CD4-positive, alpha-beta T cell treated with Interleukin-6 for 4 hours (primary cell): ENCODE results near the gene DIPK2B.

ENCODE experiments used
- DNase-seq: peaks from one replicate; pipeline ENCODE4 v3.0.0-alpha.2; 2020; ENCODE audit warnings: mixed read lengths

The DIPK2B gene, protein sequence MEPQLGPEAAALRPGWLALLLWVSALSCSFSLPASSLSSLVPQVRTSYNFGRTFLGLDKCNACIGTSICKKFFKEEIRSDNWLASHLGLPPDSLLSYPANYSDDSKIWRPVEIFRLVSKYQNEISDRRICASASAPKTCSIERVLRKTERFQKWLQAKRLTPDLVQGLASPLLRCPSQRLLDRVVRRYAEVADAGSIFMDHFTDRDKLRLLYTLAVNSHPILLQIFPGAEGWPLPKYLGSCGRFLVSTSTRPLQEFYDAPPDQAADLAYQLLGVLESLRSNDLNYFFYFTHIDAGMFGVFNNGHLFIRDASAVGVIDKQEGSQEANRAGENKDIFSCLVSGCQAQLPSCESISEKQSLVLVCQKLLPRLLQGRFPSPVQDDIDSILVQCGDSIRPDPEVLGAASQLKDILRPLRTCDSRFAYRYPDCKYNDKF

DNA sequence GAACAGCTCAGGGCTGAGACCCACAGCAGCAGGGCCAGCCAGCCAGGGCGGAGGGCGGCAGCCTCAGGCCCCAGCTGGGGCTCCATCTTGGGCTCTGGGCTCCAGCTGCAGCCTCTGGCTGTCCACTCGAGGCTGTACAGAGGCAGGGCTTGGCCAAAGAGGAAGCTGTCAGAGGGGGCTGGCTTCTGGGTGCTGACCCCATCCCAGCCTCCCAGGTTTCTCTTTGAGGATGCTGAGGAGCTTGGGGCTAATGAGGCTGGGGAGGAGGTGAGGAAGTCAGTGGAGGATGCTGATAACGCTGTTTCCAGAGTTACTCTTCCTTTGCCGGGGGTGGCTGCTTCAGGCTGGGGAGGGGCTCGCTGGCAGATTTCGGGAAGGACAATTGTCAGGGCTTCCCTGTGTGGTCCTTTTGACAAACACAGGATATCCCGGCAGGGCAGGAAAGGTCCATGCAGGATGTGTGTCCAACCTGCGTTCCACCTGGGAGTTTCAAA is at the start of gene DIPK2B:
TSS of gene DIPK2B (minus strand) at position 136 of the 494 bp plus-strand sequence. CDS start at position 86, 50 bp downstream.
- no peak for DNase-seq

DNA sequence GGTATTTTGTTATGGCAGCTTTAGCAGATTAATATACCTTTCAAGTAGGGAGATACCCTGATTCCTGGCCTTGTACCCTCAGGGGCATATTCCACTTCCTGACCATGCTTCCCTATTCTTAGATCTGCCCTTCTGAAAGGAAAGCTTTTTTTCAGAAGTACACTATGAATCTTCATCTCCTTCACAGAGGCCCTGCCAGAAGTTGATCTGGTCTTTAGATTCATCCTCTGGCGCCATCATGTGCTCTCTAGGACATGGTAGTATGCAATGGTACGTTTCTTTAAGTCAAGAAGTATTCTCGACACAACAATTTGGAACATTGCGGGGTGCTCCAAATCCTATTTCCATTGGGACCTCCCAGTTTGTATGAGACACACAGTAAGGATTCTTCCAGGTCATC is 39.6 kb upstream of the DIPK2B start:
- no peak for DNase-seq

DNA sequence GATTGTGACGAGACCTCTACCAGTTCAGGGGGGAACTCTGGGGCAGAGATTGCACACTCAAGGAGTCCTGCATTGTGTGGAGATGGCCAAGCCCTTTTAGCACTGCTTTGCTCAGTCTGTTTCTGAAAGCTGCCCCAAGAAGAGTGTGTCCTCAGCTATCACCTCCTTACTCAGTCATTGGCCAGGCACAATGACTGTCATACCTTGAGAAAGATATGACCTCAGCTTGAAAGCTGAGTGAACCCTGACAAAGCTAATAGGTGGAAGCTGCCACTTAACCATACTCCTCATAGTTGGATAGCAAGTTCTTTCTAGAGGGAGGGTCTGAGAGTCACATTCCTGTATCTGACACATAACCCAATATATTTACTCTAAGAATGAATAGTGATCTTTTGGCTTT is 37.8 kb upstream of the DIPK2B start:
- DNase-seq: no peak

DNA sequence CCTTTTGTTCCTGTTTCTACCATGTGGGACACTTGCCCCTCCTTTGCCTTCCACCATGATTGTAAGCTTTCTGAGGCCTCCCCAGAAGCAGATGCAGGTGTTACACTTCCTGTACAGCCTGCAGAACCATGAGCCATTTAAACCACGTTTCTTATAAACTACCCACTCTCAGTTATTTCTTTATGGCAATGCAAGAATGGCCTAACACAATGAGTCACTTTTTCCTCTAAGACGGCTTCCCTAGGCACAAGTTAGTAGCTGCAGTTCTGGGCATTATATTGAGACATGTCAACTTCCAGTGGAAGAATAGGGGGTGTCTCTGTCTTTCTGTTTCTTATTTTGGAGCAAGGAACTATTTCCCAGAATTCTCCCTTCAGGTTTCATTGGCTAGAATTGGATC is 32.9 kb upstream of the DIPK2B start:
- DNase-seq: no peak

DNA sequence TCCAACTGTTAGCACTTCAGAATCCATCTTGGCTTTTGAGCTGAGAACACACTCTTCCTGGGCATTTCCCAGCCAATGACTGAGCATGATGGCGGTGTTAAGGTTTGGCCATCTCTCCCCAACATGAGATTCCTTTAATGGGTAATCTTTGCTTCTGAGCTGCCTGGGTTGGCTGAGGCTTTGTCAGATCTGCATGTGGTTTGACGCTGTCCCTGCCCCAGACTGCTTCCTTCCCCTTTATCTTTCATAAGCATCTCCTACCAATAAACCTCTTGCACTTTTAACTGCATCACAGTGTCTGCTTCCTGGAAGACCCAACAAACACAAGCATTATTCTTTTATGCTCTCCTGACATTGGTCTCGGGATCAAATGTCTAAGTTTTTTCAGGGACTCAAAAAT is 31.5 kb upstream of the DIPK2B start:
- peak; percentile 14 for DNase-seq

DNA sequence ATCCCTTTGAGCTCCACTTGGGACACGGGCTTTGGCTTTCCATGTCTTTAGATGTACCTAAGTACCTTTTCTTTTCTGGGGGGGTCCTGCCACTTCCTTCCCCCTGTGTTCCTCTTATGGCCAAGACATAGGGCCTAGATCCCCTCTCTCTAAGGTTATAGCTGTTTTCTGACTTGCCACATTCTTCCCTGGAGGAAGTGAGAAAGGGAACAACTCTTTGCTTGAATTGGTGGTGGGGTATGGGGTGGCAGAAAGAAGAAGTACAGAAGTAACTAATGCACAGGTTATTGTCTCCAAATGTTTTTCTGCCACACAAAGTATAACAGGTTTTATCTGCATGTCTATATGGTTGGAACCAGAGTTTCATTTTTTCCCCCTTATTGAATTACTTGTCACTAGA is 29.7 kb upstream of the DIPK2B start:
- no peak for DNase-seq

DNA sequence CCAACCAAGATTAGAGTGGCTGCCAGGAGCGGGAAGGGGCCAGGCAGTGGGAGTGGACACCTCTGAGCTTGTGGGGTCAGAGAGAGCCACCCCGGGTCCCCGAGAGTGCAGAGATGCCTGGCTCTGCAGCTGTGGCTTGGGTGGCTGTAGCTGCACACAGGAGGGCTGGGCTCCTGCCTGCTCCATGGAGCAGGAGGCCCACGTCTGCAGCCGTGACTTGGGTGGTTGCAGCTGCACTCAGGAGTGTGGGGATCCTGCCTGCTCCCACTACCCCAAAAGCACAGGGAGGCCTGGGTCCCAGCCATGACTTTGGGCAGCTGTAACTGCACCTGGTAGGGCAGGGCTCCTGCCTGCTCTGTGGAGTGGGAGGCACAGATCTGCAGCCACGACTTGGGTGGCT is 28.7 kb upstream of the DIPK2B start:
- no peak for DNase-seq

DNA sequence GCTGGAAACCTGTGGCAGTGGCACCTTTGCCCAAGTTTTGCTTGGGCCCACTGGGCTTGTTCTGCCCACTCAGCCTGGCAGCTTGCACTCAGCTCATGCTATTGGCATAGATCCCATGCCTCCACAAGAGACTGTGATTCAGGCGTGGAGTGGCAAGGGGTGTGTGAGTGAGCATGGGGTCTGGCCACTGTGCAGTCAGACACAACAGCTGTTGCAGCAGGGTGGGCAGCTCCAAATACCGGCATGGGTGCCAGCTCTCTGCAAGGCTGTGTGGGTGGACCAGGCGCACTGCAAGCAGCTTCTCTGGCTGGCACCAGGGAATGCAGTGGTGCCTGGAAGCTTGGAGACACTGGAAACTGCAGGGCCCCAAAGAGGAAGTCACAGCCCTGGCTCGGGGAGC is 27.4 kb upstream of the DIPK2B start:
- no peak for DNase-seq

DNA sequence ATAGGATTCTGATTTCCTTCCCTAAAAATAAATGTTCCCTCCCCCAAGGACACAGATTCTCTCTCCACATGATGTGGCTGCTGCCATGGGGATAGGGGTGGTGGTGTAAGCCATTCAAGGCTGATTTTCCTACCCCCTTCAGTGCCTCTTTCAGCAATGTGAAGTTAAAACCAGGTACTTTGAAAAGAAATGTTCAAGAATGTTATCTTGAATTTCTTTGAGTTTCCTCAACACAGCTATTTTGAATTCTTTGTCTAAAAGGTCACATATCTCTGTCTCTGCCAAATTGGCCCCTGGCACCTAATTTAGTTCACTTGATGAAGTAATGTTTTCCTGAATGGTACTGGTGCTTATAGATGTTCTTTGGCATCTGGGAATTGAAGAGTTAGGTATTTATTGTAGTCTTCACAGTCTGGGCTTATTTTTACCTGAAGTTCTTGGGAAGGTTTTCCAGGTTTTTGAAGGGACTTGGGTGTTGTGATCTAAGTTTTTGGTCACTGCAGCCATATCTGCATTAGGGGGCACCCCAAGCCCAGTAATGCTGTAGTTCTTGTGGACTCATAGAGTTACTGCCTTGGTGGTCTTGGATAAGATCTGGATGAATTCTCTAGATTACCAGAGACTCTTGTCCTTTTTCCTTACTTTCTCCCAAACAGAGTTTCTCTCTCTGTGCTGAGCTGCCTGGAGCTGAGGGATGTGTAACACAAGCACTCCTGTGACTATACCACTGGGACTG is 7.6 kb upstream of the DIPK2B start:
- DNase-seq: no peak

DNA sequence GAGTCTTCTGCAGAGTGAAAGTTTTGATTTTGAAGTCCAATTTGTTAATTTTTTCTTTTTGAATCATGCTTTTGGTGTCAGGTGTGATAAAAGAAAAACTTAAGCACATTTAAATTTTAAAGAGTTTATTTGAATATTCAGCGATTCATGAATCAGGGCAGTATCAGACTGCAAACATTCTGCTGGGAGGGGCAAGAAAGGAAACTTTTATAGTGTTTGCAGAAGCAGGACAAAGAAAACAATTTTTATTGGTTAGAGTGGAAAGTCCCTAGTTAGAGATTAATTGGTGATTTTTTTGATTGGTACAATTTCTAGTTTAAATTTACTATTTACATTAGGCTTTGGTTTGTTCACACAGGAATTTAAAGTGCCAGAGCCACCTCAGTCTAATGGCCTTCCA is 1.5 kb upstream of the DIPK2B start:
- no peak for DNase-seq

DNA sequence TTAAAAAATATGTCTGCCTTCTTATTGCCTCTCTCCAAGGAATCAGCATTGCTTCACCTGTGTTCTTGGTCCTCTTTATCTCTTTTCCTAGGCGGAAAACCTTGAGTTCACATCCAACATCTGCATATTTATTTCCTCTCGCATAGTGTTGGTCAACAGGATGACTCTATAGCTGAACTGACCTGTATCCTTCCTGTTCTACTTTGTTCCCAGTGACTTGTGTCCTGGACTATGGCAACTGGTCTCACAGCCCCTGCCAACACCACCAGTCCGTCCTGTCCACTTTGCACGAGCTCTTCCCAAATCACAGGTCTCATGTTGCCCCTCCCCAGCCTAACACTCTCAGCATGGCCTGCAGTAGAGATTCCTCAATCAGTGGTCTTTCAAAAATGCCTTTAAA is 2.0 kb downstream of the DIPK2B start:
- DNase-seq: no peak

DNA sequence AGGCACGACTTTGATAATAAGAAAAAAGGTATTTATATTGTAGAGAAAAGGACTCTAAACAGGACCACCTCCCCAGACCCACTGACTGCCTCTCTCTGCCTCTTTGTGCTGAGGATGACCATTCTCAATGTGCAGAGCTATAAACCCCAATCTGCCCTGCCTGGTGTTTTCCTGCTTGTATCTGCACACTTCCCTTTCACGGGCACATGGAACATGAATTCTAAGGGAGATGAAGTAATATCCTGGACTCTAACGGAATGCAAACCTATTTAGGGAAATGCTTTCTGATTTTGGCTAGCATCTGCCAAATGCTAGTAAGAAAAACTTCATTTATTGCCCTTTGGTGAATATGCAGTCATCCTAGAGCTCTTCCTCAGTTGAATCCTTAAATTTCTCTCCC is 2.4 kb downstream of the DIPK2B start:
- no peak for DNase-seq

DNA sequence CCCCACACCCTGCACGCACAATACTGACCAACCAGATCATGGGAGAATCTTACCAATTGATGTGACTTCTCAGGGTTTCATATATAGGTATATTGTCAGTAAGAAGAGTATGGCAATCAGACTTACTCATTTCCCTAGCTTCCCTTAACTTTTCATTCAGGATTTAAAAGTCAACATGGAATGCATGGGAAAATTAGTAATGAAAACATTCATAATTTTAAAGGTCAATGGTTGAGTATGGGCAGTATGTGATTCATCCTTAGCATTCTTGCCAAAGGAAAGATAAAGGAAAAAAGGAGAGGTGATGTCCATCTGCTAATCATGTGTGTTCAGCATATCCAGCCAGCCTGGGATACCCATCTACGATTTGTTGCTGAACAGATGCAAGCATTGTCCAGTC is 4.0 kb downstream of the DIPK2B start:
- no peak for DNase-seq

DNA sequence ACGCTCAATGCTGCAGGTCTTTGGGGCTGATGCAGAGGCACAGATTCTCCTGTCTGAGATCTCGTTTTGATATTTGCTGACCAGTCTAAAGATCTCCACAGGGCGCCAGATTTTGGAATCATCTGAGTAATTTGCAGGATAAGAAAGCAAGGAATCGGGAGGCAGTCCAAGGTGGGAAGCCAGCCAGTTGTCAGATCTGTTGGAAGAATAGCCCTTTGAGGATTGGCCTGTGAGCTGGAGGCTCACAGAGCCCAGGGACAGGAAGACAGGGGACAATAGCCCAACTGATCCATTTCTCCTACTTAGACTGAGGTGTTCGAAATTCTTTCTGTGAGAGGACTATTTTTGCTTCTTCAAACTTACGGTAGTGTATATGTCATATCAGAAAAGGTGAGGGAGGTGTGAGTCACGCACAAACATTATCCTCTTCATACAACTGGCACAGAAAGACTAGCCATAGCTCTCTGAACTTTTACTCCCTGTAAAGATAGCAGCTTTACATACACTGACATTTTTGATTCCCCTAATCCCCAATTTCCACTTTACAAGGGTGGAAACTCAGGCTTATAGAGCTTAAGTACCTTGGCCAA is 8.8 kb downstream of the DIPK2B start:
- DNase-seq: no peak

DNA sequence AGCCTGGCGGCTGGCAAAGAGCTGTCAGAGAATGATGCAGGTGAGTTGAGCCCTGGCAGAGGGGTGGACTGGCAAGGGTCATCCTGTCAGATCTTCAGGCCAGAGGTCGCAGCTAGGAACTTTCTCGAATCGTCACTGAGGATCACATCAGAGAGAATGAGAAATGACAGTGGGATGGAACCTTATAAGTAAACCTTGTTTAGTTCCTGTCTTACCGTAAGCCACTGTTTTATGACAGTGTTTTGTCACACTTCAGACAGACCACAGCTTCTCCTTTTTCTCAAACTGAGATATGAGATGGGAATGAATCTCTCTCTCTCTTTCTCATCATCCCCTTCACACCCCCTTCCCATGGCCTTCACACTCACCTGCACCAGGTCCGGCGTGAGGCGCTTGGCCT is 9.3 kb downstream of the DIPK2B start:
- no peak for DNase-seq

DNA sequence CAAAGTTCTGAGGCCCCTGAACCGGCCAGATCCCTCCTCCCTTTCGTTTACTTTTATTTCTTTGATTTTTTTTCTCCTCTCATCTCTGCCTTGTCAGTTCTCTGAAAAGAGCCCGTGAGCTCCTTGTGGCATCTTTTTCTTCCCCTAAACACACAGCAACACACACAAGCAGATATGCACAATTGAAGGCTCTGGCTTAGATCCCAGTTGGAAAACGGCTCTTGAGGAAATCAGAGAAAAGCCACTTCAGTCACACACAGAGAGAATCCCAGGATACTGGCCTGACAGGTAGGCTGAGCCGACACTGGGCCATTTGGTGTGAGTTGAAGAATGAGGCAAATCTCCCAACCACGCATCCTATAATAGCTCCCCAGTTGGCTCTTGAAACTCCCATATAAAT is 12.9 kb downstream of the DIPK2B start:
- DNase-seq: no peak

DNA sequence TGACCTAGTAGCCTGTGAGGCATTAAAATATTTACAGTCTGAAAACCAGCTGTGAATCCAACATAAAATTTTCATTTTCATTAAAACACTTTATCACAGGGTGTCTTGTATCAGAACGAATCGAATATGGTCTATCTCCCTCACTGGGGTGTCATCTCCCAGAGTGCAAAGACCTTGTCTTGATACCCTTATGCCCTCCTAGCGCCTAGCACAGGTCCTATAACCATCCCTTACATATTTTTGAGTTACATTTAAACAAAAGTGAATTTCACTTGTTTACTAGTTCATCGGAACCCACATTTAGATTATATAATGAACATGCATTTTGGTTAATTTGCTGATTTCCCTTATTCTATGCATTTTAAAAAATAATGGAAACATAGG is 14.0 kb downstream of the DIPK2B start:
- DNase-seq: no peak

DNA sequence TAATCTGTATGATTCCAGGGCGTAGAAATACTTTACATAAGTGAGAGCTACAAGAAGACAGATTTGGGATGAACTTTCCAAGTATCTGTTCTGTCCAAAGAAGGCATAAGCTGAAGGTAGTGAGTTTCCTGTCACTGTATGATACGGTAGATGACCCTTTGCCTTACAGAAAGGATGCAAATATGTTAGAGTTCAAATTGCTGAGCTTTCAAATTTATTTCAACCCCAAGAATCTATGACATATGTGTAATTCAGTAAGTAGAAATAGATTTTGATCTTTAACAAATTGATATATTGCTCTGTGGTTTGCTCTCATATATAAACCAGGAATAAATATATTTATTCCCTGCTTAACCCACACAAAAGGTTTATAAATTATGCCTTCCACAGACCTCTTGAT is 16.5 kb downstream of the DIPK2B start:
- DNase-seq: no peak

DNA sequence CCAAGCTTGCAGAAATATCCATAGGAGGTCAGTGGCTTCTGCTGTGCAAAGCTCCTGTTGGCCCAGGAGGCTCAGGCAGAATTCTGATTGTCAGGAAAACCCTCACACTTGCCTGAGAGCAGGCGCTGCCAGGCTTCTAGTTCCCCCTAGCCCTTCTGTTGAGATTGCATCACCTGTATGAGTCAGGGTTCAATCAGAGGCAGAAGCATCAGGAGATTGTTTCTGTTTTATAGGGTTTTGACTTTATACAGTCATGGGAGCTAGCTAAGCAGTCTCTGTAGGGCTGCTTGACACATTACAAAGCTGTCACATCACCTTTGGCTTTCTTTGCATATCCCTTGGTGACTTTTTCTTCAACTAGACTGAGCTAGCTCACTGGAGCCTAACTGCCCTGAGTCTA is 27.8 kb downstream of the DIPK2B start:
- no peak for DNase-seq

DNA sequence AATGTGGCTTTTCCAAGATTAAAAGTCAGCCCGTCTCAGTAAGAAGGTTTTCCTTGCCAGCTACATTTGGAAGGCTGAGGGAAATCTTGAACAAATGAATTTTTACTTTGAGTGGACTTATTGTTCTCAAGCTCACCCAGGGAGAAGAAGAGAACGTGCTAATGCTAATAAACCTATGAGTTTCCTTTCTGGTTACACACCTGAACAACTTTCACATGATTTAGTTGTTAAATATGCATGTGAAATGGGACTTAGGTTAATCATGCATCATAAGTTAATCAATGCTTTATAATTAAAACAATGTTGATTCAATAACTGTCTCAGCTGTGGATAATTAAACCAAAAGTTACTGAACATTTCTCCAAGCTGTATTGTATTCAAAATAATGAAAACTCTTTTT is 33.9 kb downstream of the DIPK2B start:
- DNase-seq: no peak

DNA sequence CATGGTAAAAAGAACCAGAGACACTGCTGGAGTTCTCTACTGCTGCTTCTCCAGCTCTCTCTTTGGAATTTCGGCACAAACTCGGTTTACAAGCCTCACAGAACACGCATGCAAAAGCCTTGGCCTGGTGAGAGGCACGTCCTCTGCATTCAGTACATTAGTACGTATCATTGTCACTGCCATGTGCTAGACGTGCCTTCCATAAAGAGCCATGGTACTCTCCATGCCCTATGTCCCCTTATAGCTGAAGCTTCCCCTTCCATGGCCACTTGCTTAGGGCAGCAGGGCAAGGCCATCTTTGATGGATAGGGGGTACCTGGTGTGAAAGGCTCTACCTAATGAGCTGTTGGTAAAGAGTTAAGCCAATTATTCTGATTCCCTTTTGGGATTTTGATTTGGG is 35.0 kb downstream of the DIPK2B start:
- no peak for DNase-seq

DNA sequence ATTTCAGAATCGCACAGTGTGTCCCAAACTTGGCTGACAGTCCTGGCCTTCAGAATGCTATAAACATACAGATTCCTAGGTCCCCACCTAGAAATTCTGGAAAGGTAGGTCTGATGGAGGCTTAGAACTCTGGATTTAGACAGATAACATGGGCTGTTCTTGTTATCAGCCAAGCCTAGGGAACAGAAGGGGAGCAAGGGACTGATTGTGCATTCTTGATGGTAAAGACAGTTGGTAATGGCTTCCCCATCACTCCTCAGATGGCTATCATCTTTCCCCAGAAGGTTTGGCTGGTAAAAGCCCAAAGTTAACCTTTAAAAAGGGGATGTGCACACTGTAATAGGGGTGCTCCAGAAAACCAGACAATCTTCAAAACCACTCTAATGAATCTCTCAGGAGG is 35.7 kb downstream of the DIPK2B start:
- no peak for DNase-seq

DNA sequence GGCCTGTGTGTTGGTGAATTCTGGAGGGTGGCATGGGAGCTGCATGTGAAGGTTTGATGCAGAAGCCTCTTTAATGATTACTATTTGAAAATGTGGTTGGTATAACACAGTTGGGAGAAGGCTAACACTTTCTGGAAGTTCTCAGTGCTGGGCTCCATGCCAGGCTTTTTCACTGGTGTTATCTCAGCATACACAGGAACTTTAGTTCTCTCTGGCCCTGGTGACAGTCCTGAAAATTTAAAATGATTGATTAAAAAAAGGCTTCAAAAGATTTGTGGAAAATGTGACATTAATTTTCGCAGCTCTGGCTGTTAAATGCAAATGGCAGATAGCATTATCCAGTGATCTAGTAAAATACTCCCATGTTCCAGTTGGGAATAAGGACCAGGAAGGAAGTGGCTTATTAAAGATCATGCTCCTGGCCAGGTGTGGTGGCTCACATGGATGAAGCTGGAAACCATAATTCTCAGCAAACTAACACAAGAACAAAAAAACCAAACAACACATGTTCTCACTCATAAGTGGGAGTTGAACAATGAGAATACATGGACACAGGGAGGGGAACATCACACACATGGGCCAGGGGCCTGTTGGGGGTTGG is 36.6 kb downstream of the DIPK2B start:
- DNase-seq: no peak

DNA sequence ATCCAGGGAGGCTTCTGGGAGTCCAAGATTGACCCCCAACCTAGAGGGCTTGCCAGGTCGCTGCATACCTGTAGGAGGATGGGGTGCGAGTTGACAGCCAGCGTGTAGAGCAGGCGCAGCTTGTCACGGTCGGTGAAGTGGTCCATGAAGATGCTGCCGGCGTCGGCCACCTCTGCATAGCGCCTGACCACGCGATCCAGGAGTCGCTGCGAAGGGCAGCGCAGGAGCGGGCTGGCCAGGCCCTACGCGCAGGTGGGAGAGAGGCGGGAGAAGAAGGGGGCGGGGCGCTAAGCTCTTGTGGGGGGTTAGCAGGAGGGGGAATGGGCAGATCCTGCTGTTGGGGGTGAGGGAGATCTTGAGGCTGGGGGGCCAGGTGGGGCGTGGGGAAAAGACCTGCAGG is 43.0 kb downstream of the DIPK2B start:
- DNase-seq: no peak
